Dedifferentiated amniotic fluid mesenchymal stem cell (primary cell): ENCODE data around the gene C1orf21.

ENCODE experiments used
- DNase-seq: peaks from one replicate; pipeline ENCODE4 v3.0.0-alpha.2; 2016; ENCODE audit errors: extremely low spot score

C1orf21 gene

GRCh38 chr1:184626076-184627006, 239.5 kb downstream of the C1orf21 start:
- DNase-seq, result no peak

GRCh38 chr1:184627007-184627341, 240.1 kb downstream of the C1orf21 start:
- DNase-seq, result no peak

- no peak for DNase-seq
Observed at GRCh38 chr1:184629266-184629665, 242.4 kb downstream of the C1orf21 start.

DNA sequence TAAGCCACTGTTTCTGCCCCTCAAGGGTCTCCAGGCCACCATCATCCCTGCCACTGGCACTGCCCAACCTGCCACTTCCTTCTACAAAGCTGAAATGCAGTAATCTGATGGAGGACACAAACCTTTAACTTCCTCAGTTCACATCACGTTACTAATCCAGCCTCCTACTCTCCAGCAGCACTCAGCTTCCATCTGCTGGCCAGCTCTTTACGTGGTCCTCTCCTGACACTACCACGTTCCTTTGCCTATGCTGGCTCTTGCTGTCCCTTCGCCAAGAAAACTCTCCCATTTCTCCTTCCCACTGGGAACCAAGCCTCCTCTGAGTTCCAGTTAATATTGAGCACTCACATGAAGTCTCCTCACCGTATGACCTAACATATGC, 243.8 kb downstream of the C1orf21 start:
- no peak for DNase-seq

DNA sequence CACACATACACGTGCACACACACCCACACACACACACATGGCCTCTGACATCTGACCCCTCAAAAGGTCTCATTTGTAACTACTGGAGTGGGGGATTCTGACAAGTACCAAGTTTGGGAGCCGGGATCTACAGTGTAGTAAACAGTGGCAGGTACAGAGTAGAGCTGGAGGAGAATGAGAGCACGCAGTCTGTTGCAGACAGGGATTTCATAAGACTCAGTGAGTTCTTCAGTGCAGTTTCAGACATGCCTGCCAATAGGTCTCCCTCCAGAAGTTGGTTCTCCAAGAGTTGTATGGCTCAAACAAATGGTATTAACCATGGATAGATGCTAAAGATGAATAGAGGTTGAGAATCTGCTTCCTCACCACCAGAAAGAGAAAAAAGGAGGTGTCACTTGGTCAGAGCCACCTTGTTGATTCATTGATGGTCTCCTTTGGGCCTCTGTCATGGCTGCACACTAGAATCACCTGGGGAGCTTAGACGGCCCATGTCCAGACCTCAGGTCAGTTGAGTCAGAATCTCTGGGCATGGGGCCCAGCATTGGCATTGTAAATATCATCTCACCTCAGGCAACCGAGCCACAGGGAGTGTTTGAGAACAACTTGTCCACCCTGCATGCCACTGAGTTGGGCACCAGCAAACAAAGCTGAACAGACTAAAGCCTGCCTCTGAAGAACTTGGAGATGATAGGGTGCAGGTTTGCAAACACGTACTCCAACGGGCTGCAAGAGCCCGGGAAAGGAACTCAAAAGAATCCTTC, 245.8 kb downstream of the C1orf21 start:
- DNase-seq, result no peak

- DNase-seq, result no peak
Observed at GRCh38 chr1:184633785-184634184, 247.0 kb downstream of the C1orf21 start.

- DNase-seq, result no peak
Observed at GRCh38 chr1:184634296-184634695, 247.5 kb downstream of the C1orf21 start.

- DNase-seq, result no peak
Observed at GRCh38 chr1:184635347-184635979, 248.6 kb downstream of the C1orf21 start.

GRCh38 chr1:184635980-184636431, 249.2 kb downstream of the C1orf21 start:
- DNase-seq, result no peak

GRCh38 chr1:184637664-184638240, 250.9 kb downstream of the C1orf21 start:
- no peak for DNase-seq

- DNase-seq, result no peak
Observed at GRCh38 chr1:184639205-184639604, 252.4 kb downstream of the C1orf21 start.

DNA sequence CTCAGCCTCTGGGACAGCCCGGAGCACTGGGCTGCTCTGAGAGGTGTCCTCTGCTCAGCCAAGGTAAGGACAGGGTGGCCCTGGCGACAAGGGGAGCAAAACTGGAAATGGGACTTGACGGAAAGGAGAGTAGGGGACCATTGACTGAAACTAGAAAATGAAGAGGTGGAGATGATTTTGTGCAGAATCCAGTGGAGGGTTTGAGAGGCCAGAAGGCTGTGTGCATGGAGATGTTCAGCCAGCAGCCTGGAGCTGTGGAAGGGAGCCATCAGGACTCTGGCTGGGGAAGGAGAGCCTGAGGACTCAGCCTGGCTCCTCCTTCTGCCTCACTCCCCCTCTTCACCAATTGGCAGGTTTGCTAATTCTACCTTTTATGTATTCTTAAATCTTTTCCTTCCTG, 253.7 kb downstream of the C1orf21 start:
- no peak for DNase-seq

DNA sequence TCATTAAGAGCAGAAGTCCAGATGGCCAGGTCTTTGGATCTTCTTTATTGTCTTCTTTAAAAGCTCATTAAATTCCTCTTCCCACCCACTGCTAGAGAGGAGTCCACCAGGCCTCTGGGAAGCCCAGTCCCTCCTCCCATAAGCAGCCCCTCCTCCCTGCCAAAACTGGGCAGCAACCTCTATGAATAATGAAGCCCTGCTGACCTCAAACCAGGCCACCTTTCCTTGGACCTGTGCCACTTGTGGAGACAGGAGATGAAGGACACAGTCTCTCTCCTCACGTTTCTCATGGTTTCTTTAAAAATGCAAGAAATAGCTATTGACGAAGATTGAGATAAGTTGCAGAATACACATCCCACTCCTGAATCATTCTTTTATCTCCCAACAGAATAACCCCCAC, 255.1 kb downstream of the C1orf21 start:
- DNase-seq, result no peak

GRCh38 chr1:184643661-184644060, 256.8 kb downstream of the C1orf21 start:
- DNase-seq, result no peak

DNA sequence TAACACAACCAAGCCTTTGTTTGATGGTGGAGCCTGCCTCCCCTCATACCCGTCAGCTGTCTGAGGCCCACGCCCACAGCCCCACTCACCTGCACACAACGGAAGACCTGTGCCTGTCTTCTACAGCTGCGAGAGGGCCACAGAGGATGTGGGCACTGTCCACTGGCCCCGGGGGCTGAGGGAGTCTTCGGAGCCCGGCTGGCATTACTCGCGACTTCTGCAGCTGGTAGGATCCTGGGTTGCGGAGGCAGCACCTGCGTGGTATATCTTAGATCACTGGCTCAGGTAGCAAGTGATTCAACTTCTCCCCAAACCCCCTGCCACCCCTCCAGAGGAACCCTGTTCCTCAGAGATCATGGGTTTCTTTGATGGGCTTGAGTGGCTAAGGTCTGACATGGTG, 257.9 kb downstream of the C1orf21 start:
- DNase-seq, result no peak

GRCh38 chr1:184646178-184646701, 259.4 kb downstream of the C1orf21 start:
- no peak for DNase-seq

- DNase-seq, result no peak
Observed at GRCh38 chr1:184646824-184647223, 260.0 kb downstream of the C1orf21 start.

- no peak for DNase-seq
Observed at GRCh38 chr1:184647471-184647870, 260.6 kb downstream of the C1orf21 start.

GRCh38 chr1:184648160-184648855, 261.5 kb downstream of the C1orf21 start:
- no peak for DNase-seq

GRCh38 chr1:184648856-184649201, 262.0 kb downstream of the C1orf21 start:
- no peak for DNase-seq

DNA sequence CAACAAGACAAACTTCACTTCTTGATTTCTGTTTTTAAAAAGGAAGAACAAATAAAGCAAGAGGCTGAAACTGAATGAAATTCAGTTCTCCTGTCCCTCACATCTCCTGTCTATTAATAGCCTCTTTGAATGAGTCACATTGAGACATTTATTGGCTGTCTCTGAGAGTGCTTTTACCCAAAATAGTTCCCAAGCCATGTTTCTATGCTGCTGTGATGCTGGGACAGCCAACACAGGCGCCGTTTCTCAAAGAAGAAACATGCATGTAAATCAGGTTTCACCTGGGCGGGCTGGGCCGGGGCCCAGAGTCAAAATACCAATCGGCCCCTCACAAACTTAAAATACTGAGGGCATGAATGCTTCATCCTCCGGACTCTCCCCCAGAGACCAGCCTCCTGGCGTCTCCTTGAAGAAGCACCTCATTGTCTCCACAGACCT, 262.6 kb downstream of the C1orf21 start:
- no peak for DNase-seq
